Prostate gland (tissue), 2 donors: ENCODE data around the gene UIMC1. TPM values are rescaled to one million over a fixed set of nuclear protein-coding genes. Genes with fewer than 3 reads are reported as not detected.

ENCODE experiments used
- DNase-seq: peaks from one replicate; pipeline ENCODE4 v3.0.0-alpha.2; 2019; ENCODE audit warnings: low spot score
- H3K27ac ChIP-seq, 2 donors: fragments of 200-600 bp; sonication (generic); 2 replicates each; pipeline ENCODE4 v1.5.1; 2017 to 2019
- H3K27me3 ChIP-seq: fragments of 200-600 bp; sonication (generic); replicated peaks from 2 replicates; pipeline ENCODE4 v1.5.1; 2019; ENCODE audit not compliant: insufficient read depth
- H3K36me3 ChIP-seq, 2 donors: fragments of 200-600 bp; sonication (generic); 1 replicate in 1 of 2; 2 replicates in 1 of 2; pipeline versions ENCODE4 v1.5.1 to v1.8.1; 2017 to 2019
- H3K4me1 ChIP-seq: fragments of 200-600 bp; sonication (generic); replicated peaks from 2 replicates; pipeline ENCODE4 v1.5.1; 2019
- H3K4me3 ChIP-seq, 2 donors: fragments of 200-600 bp; sonication (generic); 2 replicates each; pipeline ENCODE4 v1.5.1; 2017 to 2019
- H3K9me3 ChIP-seq: fragments of 200-600 bp; sonication (generic); 2 replicates; pipeline ENCODE4 v1.5.1; 2017
- POLR2A ChIP-seq: fragments of 450-650 bp; IDR thresholded peaks from one replicate; pipeline ENCODE4 v1.6.1; 2016; ENCODE audit warnings: antibody characterized with exemption, mild to moderate bottlenecking
- POLR2AphosphoS5 ChIP-seq: sonication (generic); formaldehyde crosslinking; IDR thresholded peaks from one replicate; pipeline ENCODE4 v1.6.1; 2017; ENCODE audit warnings: antibody characterized with exemption
- WGBS: methylation state at CpG from one replicate; pipeline ENCODE4 v1.1.5; 2018; 5-methylcytosine and 5-hydroxymethylcytosine counted together
- intact Hi-C: fragments of 100-400 bp; cut with DNase I; formaldehyde crosslinking; loops from one replicate; pipeline ENCODE4 v1.14.2; 2022
- total RNA-seq, 2 donors: library from RNA; depleted of rRNA; stranded (reverse); fragments of >200 nt; gene quantifications; one replicate each; pipeline ENCODE4 v1.1.0, GENCODE V29; 2016
- TF ChIP-seq, protein P1 (sequence below), 4 experiments: fragments of 200-600 bp in 2 of 4; fragments of 450-650 bp in 2 of 4; sonication (generic) in 2 of 4; IDR thresholded peaks; 1 replicate in 3 of 4; 2 replicates in 1 of 4; pipeline ENCODE4 v1.5.1; 2016 to 2019; ENCODE audit warnings: antibody characterized with exemption in 4 of 4, mild to moderate bottlenecking in 2 of 4, moderate library complexity in 2 of 4

The UIMC1 gene
- total RNA-seq, 2 donors from 2014 or later = 29.3 to 38.3 TPM

- H3K27me3 ChIP-seq = no peaks in the 10 kb centered on the region
- H3K36me3 ChIP-seq = peaks cover 0 to 13% of the 10 kb centered on the region in 2 donors
- no peak overlapping the region for H3K4me3 ChIP-seq
- WGBS = 89% methylated on average over 1 of the region's 1 CpG
- no peak for DNase-seq
- no peaks in the 10 kb centered on the region for H3K9me3 ChIP-seq
- no peaks in the 10 kb centered on the region for H3K4me1 ChIP-seq
- TF ChIP-seq POLR2A = no peak
- no peak for TF ChIP-seq POLR2AphosphoS5
- intact Hi-C loops = no loop called here
- no peak overlapping the region for H3K27ac ChIP-seq
These were observed 37.4 kb upstream of the UIMC1 start for GRCh38 chr5:177043958-177044357.

- WGBS = 96% methylated on average over 6 of the region's 6 CpGs
- no peak for DNase-seq
- intact Hi-C loops = no loop called here
- Histone ChIP-seq H3K27me3 (no peaks in the 10 kb centered on the region), H3K27ac (no peak overlapping the region), H3K4me3 (no peak overlapping the region), H3K36me3 (peaks cover 0 to 13% of the 10 kb centered on the region in 2 donors), H3K4me1 (no peaks in the 10 kb centered on the region), H3K9me3 (no peaks in the 10 kb centered on the region)
- no peak for TF ChIP-seq POLR2AphosphoS5
- TF ChIP-seq, protein P1, sequence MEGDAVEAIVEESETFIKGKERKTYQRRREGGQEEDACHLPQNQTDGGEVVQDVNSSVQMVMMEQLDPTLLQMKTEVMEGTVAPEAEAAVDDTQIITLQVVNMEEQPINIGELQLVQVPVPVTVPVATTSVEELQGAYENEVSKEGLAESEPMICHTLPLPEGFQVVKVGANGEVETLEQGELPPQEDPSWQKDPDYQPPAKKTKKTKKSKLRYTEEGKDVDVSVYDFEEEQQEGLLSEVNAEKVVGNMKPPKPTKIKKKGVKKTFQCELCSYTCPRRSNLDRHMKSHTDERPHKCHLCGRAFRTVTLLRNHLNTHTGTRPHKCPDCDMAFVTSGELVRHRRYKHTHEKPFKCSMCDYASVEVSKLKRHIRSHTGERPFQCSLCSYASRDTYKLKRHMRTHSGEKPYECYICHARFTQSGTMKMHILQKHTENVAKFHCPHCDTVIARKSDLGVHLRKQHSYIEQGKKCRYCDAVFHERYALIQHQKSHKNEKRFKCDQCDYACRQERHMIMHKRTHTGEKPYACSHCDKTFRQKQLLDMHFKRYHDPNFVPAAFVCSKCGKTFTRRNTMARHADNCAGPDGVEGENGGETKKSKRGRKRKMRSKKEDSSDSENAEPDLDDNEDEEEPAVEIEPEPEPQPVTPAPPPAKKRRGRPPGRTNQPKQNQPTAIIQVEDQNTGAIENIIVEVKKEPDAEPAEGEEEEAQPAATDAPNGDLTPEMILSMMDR (IDR thresholded peaks at IDR 0.05) = no peak
- TF ChIP-seq POLR2A = no peak
These were observed 36.5 kb upstream of the UIMC1 start for GRCh38 chr5:177043114-177043513.

- H3K27me3 ChIP-seq = no peaks in the 10 kb centered on the region
- H3K9me3 ChIP-seq = no peaks in the 10 kb centered on the region
- intact Hi-C loops = no loop called here
- H3K4me3 ChIP-seq = no peak overlapping the region
- no peak for TF ChIP-seq POLR2AphosphoS5
- TF ChIP-seq, protein P1 (IDR thresholded peaks at IDR 0.05) = no peak
- no peak for TF ChIP-seq POLR2A
- H3K4me1 ChIP-seq = no peaks in the 10 kb centered on the region
- H3K27ac ChIP-seq = no peak overlapping the region
- no peak for DNase-seq
- WGBS = 96% methylated on average over 2 of the region's 2 CpGs
- H3K36me3 ChIP-seq = peaks cover 0 to 13% of the 10 kb centered on the region in 2 donors
These were observed 35.4 kb upstream of the UIMC1 start for GRCh38 chr5:177041936-177042335.

DNA sequence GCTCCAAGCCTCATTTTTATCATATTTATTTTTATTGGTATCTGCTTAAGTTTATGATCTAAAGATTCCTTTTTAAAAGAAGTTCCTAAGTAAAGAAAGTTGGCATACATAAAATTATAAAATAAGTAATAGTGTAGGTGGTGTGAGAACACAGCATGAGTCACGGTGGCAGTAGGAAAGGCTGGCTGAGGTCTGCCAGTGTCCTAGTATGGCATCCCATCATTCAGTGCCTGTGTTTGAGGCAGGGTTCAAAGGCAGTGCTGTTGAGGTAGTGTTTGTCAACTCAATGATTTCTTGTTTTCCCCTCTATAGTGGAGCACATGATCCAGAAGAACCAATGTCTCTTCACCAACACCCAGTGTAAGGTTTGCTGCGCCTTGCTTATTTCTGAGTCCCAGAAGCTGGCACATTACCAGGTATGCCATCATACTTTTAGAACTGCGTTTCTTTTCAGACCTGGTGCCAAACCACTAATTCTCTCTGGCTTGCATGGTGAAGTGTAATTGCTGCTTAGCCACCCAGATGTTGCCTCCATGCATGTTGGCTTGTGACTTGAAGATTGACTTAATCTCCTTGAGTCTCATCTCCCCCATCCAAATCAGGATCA lies 34.3 kb upstream of the UIMC1 start:
- H3K36me3 ChIP-seq = peaks cover 0 to 13% of the 10 kb centered on the region in 2 donors
- no peak overlapping the region for H3K4me3 ChIP-seq
- no peak for DNase-seq

DNA sequence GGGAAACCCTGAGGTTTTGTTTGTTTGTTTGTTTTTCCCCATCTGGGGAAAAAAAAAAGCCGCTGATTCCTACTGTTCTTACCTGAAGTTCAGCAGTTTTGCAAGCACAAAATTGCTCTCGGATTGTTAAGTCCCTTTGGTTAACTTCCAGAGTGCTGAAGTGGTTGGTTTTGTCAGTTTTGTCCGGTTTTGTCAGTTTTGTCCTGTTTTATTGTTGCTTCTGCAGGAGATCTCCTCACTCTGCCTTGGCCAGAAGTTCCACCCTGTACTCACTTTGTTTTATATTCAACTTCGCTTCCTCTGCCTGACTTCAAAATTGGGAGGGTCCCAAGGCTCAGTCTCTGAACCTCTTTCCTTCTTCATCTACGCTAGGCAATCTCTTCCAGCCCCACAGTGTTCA lies 30.3 kb upstream of the UIMC1 start:
- intact Hi-C loops = no loop called here
- H3K27ac ChIP-seq = no peak overlapping the region

More for the DNA sequence above, 34.3 kb upstream of the UIMC1 start:
- H3K27me3 ChIP-seq = no peaks in the 10 kb centered on the region
- H3K4me1 ChIP-seq = no peaks in the 10 kb centered on the region
- intact Hi-C loops = no loop called here
- H3K27ac ChIP-seq = no peak overlapping the region
- 55% methylated on average over 3 of the region's 3 CpGs for whole genome bisulfite sequencing
- no peaks in the 10 kb centered on the region for H3K9me3 ChIP-seq
- TF ChIP-seq POLR2A = no peak
- TF ChIP-seq POLR2AphosphoS5 = no peak
- TF ChIP-seq, protein P1 (IDR thresholded peaks at IDR 0.05) = no peak

More for the DNA sequence above, 30.3 kb upstream of the UIMC1 start:
- no peaks in the 10 kb centered on the region for H3K9me3 ChIP-seq
- no peak for TF ChIP-seq POLR2A
- TF ChIP-seq, protein P1 (IDR thresholded peaks at IDR 0.05) = no peak
- TF ChIP-seq POLR2AphosphoS5 = no peak
- peaks cover 0 to 2% of the 10 kb centered on the region in 2 donors for H3K36me3 ChIP-seq
- 78% methylated on average over 5 of the region's 5 CpGs for WGBS
- no peak overlapping the region for H3K4me3 ChIP-seq
- DNase-seq = no peak
- no peaks in the 10 kb centered on the region for H3K4me1 ChIP-seq
- H3K27me3 ChIP-seq = no peaks in the 10 kb centered on the region
